Keratinocyte (primary cell): ENCODE measurements around the gene PTTG1IP2. TPM values are rescaled to one million over a fixed set of nuclear protein-coding genes. Genes with fewer than 3 reads are reported as not detected.

ENCODE experiments used
- DNase-seq: peaks from one replicate; pipeline ENCODE4 v3.0.0-alpha.2; 2011; ENCODE audit warnings: low read depth, missing footprints, low spot score
- FAIRE-seq: peaks from 2 replicates; lab custom pipeline; 2011; peaks lifted over from hg19 to GRCh38; lab: Jason Lieb, UNC
- H2AFZ ChIP-seq: 2 replicates; pipeline ENCODE4 v1.6.0; 2012; ENCODE audit warnings: low read length, control low read depth, inconsistent platforms; ENCODE audit not compliant: control insufficient read depth
- H3K27ac ChIP-seq: 2 replicates; pipeline ENCODE4 v1.5.1; 2011; ENCODE audit warnings: low read length; ENCODE audit not compliant: control insufficient read depth, insufficient read depth
- H3K27me3 ChIP-seq: 3 replicates; pipeline ENCODE4 v1.6.0; 2011; ENCODE audit warnings: low read length; ENCODE audit not compliant: control insufficient read depth, insufficient read depth; ENCODE audit errors: extremely low read depth
- H3K36me3 ChIP-seq, 2 experiments: 2 replicates in 1 of 2; 3 replicates in 1 of 2; pipeline ENCODE4 v1.5.1; 2011; ENCODE audit warnings: low read length in 2 of 2, mild to moderate bottlenecking in 1 of 2; ENCODE audit not compliant: control insufficient read depth in 2 of 2, insufficient read depth in 2 of 2; ENCODE audit errors: extremely low read depth in 1 of 2
- H3K4me1 ChIP-seq: 3 replicates; pipeline ENCODE4 v1.5.1; 2011; ENCODE audit warnings: low read length; ENCODE audit not compliant: control insufficient read depth, insufficient read depth; ENCODE audit errors: extremely low read depth
- H3K4me2 ChIP-seq: 3 replicates; pipeline ENCODE4 v1.6.0; 2011; ENCODE audit warnings: low read depth, low read length; ENCODE audit not compliant: control insufficient read depth, insufficient read depth; ENCODE audit errors: extremely low read depth
- H3K4me3 ChIP-seq, 3 experiments: fragments of 200-600 bp in 1 of 3; sonication (generic) in 1 of 3; 2 replicates in 2 of 3; 3 replicates in 1 of 3; pipeline ENCODE4 v1.5.1; 2011 to 2016; ENCODE audit warnings: low read length in 3 of 3, mild to moderate bottlenecking in 3 of 3, control low read depth in 2 of 3, inconsistent platforms in 1 of 3, low read depth in 1 of 3, mixed read lengths in 1 of 3, mixed run types in 1 of 3, moderate library complexity in 1 of 3; ENCODE audit not compliant: control insufficient read depth in 2 of 3, insufficient read depth in 2 of 3; ENCODE audit errors: extremely low read depth in 1 of 3
- H3K79me2 ChIP-seq: 2 replicates; pipeline ENCODE4 v1.6.0; 2012; ENCODE audit warnings: low read length; ENCODE audit not compliant: control insufficient read depth, insufficient read depth
- H3K9ac ChIP-seq: 3 replicates; pipeline ENCODE4 v1.6.0; 2011; ENCODE audit warnings: low read length; ENCODE audit not compliant: control insufficient read depth, insufficient read depth; ENCODE audit errors: extremely low read depth
- H3K9me1 ChIP-seq: 3 replicates; pipeline ENCODE4 v1.6.0; 2011; ENCODE audit warnings: low read length; ENCODE audit not compliant: control insufficient read depth, insufficient read depth; ENCODE audit errors: extremely low read depth
- H3K9me3 ChIP-seq: 2 replicates; pipeline ENCODE4 v1.5.1; 2012; ENCODE audit warnings: low read depth, low read length; ENCODE audit not compliant: control insufficient read depth
- H4K20me1 ChIP-seq: 3 replicates; pipeline ENCODE4 v1.6.0; 2011; ENCODE audit warnings: low read length; ENCODE audit not compliant: control insufficient read depth, insufficient read depth; ENCODE audit errors: extremely low read depth
- EZH2 ChIP-seq: IDR thresholded peaks from one replicate; pipeline ENCODE4 v1.6.1; 2012; ENCODE audit warnings: inconsistent platforms, mild to moderate bottlenecking, low read length, moderate library complexity
- dilution Hi-C: fragments of 300-500 bp; cut with MboI; formaldehyde crosslinking; loops from one replicate; pipeline ENCODE4 v1.7.0; 2020; ENCODE audit warnings: low sequenced_read_pairs; ENCODE audit not compliant: extremely low pct_ligation_motif_present
- polyA plus RNA-seq, 5 experiments: library from polyadenylated mRNA; depleted of rRNA in 3 of 5; stranded (reverse) in 3 of 5; stranded (forward) in 1 of 5; unstranded in 1 of 5; fragments of >200 nt; gene quantifications; 1 replicate in 1 of 5; 2 replicates in 3 of 5; 3 replicates in 1 of 5; pipeline versions ENCODE4 v1.2.1 to v1.2.3, GENCODE V29; 2011 to 2012; ENCODE audit warnings: missing spikeins in 2 of 5, low read depth in 1 of 5, low replicate concordance in 1 of 5
- TF ChIP-seq, protein P1 (sequence below), 3 experiments: IDR thresholded peaks in 1 of 3; conservative IDR thresholded peaks in 1 of 3; optimal IDR thresholded peaks in 1 of 3; 2 replicates in 2 of 3; 3 replicates in 1 of 3; pipeline versions ENCODE3 to v1.5.1; 2011; ENCODE audit warnings: low read length in 3 of 3, mild to moderate bottlenecking in 3 of 3, moderate library complexity in 2 of 3, control low read depth in 1 of 3, inconsistent platforms in 1 of 3; ENCODE audit not compliant: insufficient read depth in 2 of 3; ENCODE audit errors: extremely low read depth in 1 of 3

The PTTG1IP2 gene
- polyA plus RNA-seq, 1 donor (not counting 4 experiments of a cell fraction or from before 2014, with no cell fraction given): not detected

- Histone ChIP-seq H3K9ac (no peak overlapping the region), H3K27me3 (no peaks in the 10 kb centered on the region), H3K4me2 (no peak overlapping the region), H3K4me1 (no peaks in the 10 kb centered on the region), H3K9me3 (no peaks in the 10 kb centered on the region), H3K36me3 (no peaks in the 10 kb centered on the region), H4K20me1 (no peaks in the 10 kb centered on the region), H3K4me3 (no peak overlapping the region), H2AFZ (no peak overlapping the region), H3K27ac (no peak overlapping the region), H3K79me2 (no peaks in the 10 kb centered on the region), H3K9me1 (no peaks in the 10 kb centered on the region)
- no peak for DNase-seq
- FAIRE-seq: no peak
- TF ChIP-seq EZH2: no peak
- TF ChIP-seq, protein P1, sequence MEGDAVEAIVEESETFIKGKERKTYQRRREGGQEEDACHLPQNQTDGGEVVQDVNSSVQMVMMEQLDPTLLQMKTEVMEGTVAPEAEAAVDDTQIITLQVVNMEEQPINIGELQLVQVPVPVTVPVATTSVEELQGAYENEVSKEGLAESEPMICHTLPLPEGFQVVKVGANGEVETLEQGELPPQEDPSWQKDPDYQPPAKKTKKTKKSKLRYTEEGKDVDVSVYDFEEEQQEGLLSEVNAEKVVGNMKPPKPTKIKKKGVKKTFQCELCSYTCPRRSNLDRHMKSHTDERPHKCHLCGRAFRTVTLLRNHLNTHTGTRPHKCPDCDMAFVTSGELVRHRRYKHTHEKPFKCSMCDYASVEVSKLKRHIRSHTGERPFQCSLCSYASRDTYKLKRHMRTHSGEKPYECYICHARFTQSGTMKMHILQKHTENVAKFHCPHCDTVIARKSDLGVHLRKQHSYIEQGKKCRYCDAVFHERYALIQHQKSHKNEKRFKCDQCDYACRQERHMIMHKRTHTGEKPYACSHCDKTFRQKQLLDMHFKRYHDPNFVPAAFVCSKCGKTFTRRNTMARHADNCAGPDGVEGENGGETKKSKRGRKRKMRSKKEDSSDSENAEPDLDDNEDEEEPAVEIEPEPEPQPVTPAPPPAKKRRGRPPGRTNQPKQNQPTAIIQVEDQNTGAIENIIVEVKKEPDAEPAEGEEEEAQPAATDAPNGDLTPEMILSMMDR (optimal IDR thresholded peaks at IDR 0.05 in 1 of 3, IDR thresholded peaks at IDR 0.05 in 1 of 3, conservative IDR thresholded peaks at IDR 0.05 in 1 of 3; ENCODE audit: extremely low read depth in 1 of 3, insufficient read depth in 2 of 3, low read length in 3 of 3): no peak
- dilution Hi-C loops: no loop called here
Observed at GRCh38 chr7:90453931-90454330, 15.5 kb upstream of the PTTG1IP2 start.

DNA sequence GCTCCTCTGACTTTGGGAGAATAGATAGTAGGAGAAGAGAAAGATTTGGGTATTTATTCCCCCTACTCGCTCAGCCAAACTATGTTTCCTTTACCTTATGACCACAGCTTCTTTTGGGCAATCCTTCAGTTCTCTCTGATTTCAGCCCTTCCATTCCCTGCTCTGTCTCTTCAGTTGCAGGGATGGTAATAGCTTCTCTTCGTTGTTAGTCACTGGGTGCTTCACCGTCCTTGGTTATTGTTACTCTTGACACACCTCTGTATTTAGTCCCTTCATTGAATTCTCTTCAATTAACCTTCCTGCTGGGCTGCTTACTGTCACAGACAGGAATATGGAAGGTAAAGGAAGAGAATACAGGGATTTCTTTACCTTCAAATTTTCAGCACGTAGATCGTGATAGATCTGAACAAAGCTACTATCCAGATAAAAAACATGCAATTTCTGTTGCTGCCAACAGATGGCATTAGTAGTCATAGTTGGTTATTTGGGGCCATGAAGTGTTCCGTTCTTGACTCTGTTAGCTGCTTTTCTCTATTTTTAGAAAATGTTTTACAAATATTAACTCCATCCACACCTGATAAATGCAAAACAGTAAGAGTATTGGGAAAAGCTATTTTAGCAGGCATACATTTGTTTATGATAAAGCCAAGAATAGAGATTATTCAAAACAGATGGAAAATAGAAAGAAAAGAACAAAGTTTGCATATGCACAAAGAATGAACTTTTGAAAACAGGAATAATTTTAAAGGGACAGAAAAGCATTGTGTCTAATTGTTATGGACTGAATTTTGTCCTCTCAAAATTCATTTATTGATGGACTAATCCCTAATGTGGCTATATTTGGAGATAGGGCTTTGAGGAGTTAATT, 14.0 kb upstream of the PTTG1IP2 start:
- no peaks in the 10 kb centered on the region for H3K27me3 ChIP-seq
- peak overlapping the region; percentile 70 for H2AFZ ChIP-seq
- no peak overlapping the region for H3K9ac ChIP-seq
- H3K4me2 ChIP-seq: peak overlapping the region; percentile 69
- H3K79me2 ChIP-seq: no peaks in the 10 kb centered on the region
- no peaks in the 10 kb centered on the region for H4K20me1 ChIP-seq
- no peaks in the 10 kb centered on the region for H3K9me3 ChIP-seq
- dilution Hi-C loops: no loop called here
- no peak overlapping the region for H3K4me3 ChIP-seq
- TF ChIP-seq, protein P1 (optimal IDR thresholded peaks at IDR 0.05 in 1 of 3, IDR thresholded peaks at IDR 0.05 in 1 of 3, conservative IDR thresholded peaks at IDR 0.05 in 1 of 3; ENCODE audit: extremely low read depth in 1 of 3, insufficient read depth in 2 of 3, low read length in 3 of 3): peak in 2 of 3 experiments; percentile 57 to 71
- TF ChIP-seq EZH2: no peak
- DNase-seq: no peak
- H3K4me1 ChIP-seq: no peaks in the 10 kb centered on the region
- H3K9me1 ChIP-seq: no peaks in the 10 kb centered on the region
- H3K36me3 ChIP-seq: no peaks in the 10 kb centered on the region
- H3K27ac ChIP-seq: no peak overlapping the region
- peak; percentile 74 for FAIRE-seq
